ENCODE results near the gene SH2D1B. TPM values are rescaled to one million over a fixed set of nuclear protein-coding genes. Genes with fewer than 3 reads are reported as not detected.

The SH2D1B gene
- total RNA-seq, 4 donors from 2014 or later, result 0.37 to 1.4 (median 0.81) TPM

- H3K4me1 ChIP-seq, result peaks cover 0 to 22% (median 10%) of the 10 kb centered on the region in 4 donors
- 88% methylated on average over 2 of the region's 2 CpGs; no CpG with 5 or more reads in 1 of the 2 donors for WGBS, 2 donors (ENCODE audit: low coverage in 1 of 2)
These were observed 5.0 kb upstream of the SH2D1B start for GRCh38 chr1:162416909-162417308.

DNA sequence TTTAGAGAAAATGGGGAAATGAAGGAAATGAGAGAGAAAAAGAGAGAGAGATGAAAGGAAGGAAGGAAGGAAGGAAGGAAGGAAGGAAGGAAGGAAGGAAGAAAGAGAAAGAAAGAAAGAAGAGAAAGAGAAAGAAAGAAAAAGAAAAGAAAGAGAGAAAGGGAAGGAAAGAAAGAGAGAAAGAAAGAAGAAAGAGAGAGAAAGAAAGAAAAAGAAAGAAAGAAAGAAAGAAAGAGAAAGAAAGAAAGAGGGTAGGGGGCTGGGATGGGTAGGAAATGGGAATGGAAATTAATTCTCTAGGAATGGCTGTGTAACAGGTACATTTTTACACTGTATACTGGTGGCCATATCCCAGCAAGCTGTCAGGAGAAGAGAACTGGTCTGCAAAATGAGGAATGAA, 4.3 kb upstream of the SH2D1B start:
- H3K27ac ChIP-seq, result no peak overlapping the region
- H3K4me3 ChIP-seq, result no peak overlapping the region
- intact Hi-C loops (cut with DNase I; ENCODE audit: low total_unique reads) (no loop called here), in situ Hi-C loops (cut with MboI; ENCODE audit: low pct_ligation_motif_present in 1 of 4, low pct_unique_long_range_greater_than_20kb in 1 of 4, low sequenced_read_pairs in 3 of 4) (no loop called here)
- no peaks in the 10 kb centered on the region for H3K27me3 ChIP-seq
- TF ChIP-seq POLR2A (IDR thresholded peaks at IDR 0.05) (no peak), POLR2AphosphoS5 (IDR thresholded peaks at IDR 0.05) (no peak), EP300 (IDR thresholded peaks at IDR 0.05; ENCODE audit: low read depth) (no peak)
- TF ChIP-seq, protein P1, sequence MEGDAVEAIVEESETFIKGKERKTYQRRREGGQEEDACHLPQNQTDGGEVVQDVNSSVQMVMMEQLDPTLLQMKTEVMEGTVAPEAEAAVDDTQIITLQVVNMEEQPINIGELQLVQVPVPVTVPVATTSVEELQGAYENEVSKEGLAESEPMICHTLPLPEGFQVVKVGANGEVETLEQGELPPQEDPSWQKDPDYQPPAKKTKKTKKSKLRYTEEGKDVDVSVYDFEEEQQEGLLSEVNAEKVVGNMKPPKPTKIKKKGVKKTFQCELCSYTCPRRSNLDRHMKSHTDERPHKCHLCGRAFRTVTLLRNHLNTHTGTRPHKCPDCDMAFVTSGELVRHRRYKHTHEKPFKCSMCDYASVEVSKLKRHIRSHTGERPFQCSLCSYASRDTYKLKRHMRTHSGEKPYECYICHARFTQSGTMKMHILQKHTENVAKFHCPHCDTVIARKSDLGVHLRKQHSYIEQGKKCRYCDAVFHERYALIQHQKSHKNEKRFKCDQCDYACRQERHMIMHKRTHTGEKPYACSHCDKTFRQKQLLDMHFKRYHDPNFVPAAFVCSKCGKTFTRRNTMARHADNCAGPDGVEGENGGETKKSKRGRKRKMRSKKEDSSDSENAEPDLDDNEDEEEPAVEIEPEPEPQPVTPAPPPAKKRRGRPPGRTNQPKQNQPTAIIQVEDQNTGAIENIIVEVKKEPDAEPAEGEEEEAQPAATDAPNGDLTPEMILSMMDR (IDR thresholded peaks at IDR 0.05), result no peak
- no peaks in the 10 kb centered on the region for H3K36me3 ChIP-seq
- H3K9me3 ChIP-seq, result no peaks in the 10 kb centered on the region
- H3K4me1 ChIP-seq, result peaks cover 0 to 16% (median 7%) of the 10 kb centered on the region in 4 donors
- no peak for DNase-seq

More at GRCh38 chr1:162416909-162417308, 5.0 kb upstream of the SH2D1B start:
- Histone ChIP-seq H3K27me3 (no peaks in the 10 kb centered on the region), H3K9me3 (no peaks in the 10 kb centered on the region), H3K36me3 (no peaks in the 10 kb centered on the region), H3K27ac (no peak overlapping the region), H3K4me3 (no peak overlapping the region)
- TF ChIP-seq EP300 (IDR thresholded peaks at IDR 0.05; ENCODE audit: low read depth), result no peak
- no peak for TF ChIP-seq POLR2AphosphoS5 (IDR thresholded peaks at IDR 0.05)
- TF ChIP-seq, protein P1 (IDR thresholded peaks at IDR 0.05), result no peak
- TF ChIP-seq POLR2A (IDR thresholded peaks at IDR 0.05), result no peak
- in situ Hi-C loops (cut with MboI; ENCODE audit: low pct_ligation_motif_present in 1 of 4, low pct_unique_long_range_greater_than_20kb in 1 of 4, low sequenced_read_pairs in 3 of 4) (no loop called here), intact Hi-C loops (cut with DNase I; ENCODE audit: low total_unique reads) (no loop called here)
- DNase-seq, result no peak

DNA sequence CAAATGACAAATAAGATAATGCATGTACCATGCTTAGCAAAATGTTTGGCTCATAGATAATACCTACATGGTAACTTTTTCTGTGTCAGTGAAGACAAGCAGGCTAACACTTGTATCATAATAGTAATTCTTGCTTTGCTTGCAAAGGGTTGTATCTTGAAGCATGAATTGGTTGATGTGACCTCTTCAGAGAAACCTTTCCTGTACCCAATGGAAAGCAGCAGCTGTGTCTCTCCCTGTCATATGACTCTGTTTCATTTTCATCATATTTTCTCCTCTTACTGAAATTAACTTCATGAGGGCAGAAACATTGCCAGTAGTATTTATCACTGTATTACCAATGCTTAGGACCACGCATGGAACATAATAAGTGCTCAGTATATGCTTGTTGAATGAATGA, 4.4 kb downstream of the SH2D1B start:
- no peak overlapping the region for H3K4me3 ChIP-seq
- H3K27me3 ChIP-seq, result no peaks in the 10 kb centered on the region
- no peak for DNase-seq
- no peaks in the 10 kb centered on the region for H3K36me3 ChIP-seq
- H3K9me3 ChIP-seq, result no peaks in the 10 kb centered on the region
- in situ Hi-C loops (cut with MboI; ENCODE audit: low pct_ligation_motif_present in 1 of 4, low pct_unique_long_range_greater_than_20kb in 1 of 4, low sequenced_read_pairs in 3 of 4), result no loop called here
- H3K27ac ChIP-seq, result no peak overlapping the region
- intact Hi-C loops (cut with DNase I; ENCODE audit: low total_unique reads), result no loop called here
- no peaks in the 10 kb centered on the region for H3K4me1 ChIP-seq
- 82 to 100% methylated on average over 1 of the region's 1 CpG for WGBS, 2 donors (ENCODE audit: low coverage in 1 of 2)
- TF ChIP-seq EP300 (IDR thresholded peaks at IDR 0.05; ENCODE audit: low read depth), result no peak
- no peak for TF ChIP-seq POLR2AphosphoS5 (IDR thresholded peaks at IDR 0.05)
- no peak for TF ChIP-seq POLR2A (IDR thresholded peaks at IDR 0.05)
- TF ChIP-seq, protein P1 (IDR thresholded peaks at IDR 0.05), result no peak

DNA sequence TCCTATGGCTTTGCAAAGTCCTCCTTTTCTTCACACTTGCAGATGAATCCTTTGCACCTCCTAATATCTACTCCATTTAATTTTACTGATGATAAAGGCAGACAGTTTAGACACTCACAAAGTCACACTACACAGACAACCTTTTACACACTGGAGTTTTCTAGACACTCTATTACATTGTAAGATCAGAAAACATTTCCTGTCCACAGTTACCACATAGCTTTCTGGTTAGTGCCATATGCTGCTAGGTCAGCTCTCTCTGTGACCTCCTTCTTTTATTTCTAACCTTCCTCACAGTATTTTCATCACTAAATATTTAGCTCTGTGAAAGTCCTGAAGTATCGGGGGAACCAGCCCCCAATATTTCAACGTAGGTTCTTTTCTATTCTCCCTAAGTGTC, 5.1 kb downstream of the SH2D1B start:
- Histone ChIP-seq H3K36me3 (no peaks in the 10 kb centered on the region), H3K4me3 (no peak overlapping the region), H3K27ac (no peak overlapping the region), H3K27me3 (no peaks in the 10 kb centered on the region), H3K9me3 (no peaks in the 10 kb centered on the region), H3K4me1 (no peaks in the 10 kb centered on the region)
- in situ Hi-C loops (cut with MboI; ENCODE audit: low pct_ligation_motif_present in 1 of 4, low pct_unique_long_range_greater_than_20kb in 1 of 4, low sequenced_read_pairs in 3 of 4) (no loop called here), intact Hi-C loops (cut with DNase I; ENCODE audit: low total_unique reads) (no loop called here)
- TF ChIP-seq, protein P1 (IDR thresholded peaks at IDR 0.05), result no peak
- WGBS, 2 donors (ENCODE audit: low coverage in 1 of 2), result 91 to 94% methylated on average over 2 of the region's 2 CpGs
- DNase-seq, result no peak
